Stomach smooth muscle (tissue), 2 donors: ENCODE data around the gene CDH2.

Source experiments
- H3K27ac ChIP-seq: one replicate; pipeline ENCODE4 v1.7.0; 2013; ENCODE audit warnings: mild to moderate bottlenecking, low read length, inconsistent platforms
- H3K27me3 ChIP-seq, 2 donors: one replicate each; pipeline ENCODE4 v1.7.0; 2013; ENCODE audit warnings: low read length in 2 of 2; ENCODE audit not compliant: insufficient read depth in 2 of 2, control insufficient read depth in 1 of 2
- H3K36me3 ChIP-seq, 2 donors: one replicate each; pipeline ENCODE4 v1.7.0; 2013; ENCODE audit warnings: low read length in 2 of 2; ENCODE audit not compliant: control insufficient read depth in 2 of 2, insufficient read depth in 2 of 2
- H3K4me1 ChIP-seq: one replicate; pipeline ENCODE4 v1.7.0; 2013; ENCODE audit warnings: low read length; ENCODE audit not compliant: control insufficient read depth, insufficient read depth
- H3K4me3 ChIP-seq, 2 donors: one replicate each; pipeline ENCODE4 v1.7.0; 2013; ENCODE audit warnings: low read length in 2 of 2
- H3K9ac ChIP-seq, 2 donors: one replicate each; pipeline ENCODE4 v1.7.0; 2013; ENCODE audit warnings: low read length in 2 of 2, mild to moderate bottlenecking in 1 of 2
- H3K9me3 ChIP-seq, 2 donors: one replicate each; pipeline ENCODE4 v1.7.0; 2013; ENCODE audit warnings: low read length in 2 of 2; ENCODE audit not compliant: control insufficient read depth in 2 of 2
- donor health status: healthy.
- donor health status: Pancreatic carcinoma.

The CDH2 gene

DNA sequence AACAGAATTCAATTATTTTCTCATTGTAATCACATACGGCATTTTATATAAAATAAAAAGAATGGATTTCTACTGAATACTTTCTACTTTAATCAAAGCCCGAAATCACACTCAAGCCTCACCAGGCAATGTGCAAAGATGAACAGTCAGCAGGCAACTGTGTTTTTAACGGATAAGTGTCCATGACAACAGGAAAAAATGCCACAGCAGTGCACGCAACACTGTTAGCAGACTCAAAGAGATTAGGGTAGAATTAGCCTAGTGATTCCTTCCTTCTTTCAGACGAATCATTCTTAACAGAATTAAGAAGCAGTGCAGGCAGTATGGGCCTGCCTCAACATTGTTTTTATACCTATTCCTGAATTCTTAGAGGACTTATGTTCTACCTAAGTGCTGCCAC, 135.6 kb downstream of the CDH2 start:
- Histone ChIP-seq H3K9ac (no peak overlapping the region), H3K9me3 (no peaks in the 10 kb centered on the region), H3K4me1 (no peaks in the 10 kb centered on the region), H3K36me3 (no peaks in the 10 kb centered on the region), H3K27ac (no peak overlapping the region), H3K27me3 (no peaks in the 10 kb centered on the region), H3K4me3 (no peak overlapping the region)

DNA sequence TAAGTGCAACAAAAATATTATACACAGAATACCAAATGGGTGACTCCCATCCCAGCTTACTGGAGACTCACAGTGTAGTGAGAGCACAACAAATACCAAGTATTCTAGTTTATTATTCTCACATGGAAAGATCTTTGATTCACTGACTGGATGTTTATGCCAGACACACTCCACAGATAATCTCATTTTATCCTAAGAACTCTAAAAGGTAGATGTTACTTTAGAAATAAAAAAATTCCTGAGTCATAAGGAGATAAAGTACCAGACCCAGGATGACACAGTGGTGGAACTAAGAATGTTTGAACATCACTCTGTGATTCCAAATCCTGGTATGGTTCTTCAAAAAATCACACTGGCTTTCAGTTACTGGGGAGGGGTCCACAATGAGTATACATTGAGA, 136.2 kb downstream of the CDH2 start:
- H3K4me1 ChIP-seq, result no peaks in the 10 kb centered on the region
- H3K36me3 ChIP-seq, result no peaks in the 10 kb centered on the region
- no peak overlapping the region for H3K4me3 ChIP-seq
- no peak overlapping the region for H3K27ac ChIP-seq
- H3K27me3 ChIP-seq, result no peaks in the 10 kb centered on the region
- H3K9me3 ChIP-seq, result no peaks in the 10 kb centered on the region
- no peak overlapping the region for H3K9ac ChIP-seq

DNA sequence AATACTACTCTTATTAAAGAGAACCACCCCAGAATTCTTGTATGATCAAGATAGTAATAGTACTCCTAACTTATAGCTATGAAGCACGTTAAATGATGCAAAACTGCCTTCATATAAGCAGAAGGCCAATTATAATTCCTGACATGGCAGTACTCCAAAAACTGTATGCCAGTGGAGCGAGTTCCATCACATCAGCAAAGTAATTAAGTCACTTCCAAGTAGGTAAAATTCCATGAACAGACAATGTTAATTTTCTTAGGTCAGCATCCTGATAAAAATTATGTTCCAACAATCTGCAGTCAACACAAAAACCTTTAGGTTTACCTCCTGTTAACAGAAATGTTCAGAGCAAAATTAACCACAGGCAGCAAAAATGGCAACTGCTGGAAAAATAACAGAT, 136.7 kb downstream of the CDH2 start:
- H3K27ac ChIP-seq, result no peak overlapping the region

DNA sequence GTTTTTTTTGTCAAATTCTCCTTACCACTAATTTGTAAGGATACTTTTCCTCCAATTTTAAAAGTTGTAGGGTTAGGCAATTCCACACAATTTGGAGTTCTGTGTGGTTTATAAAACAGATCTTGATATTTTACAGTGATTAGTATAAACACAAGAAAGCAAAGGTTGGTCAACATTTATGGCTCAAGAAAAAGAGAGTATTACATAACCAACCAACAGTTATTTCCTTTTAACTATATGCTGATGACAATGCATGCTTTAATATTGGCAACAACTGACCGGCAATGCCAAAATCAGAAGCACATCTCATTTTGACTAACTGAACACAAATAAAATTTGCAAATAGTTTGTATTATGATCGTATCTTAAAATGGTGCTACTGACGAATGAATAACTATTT, 137.2 kb downstream of the CDH2 start:
- Histone ChIP-seq H3K9me3 (no peaks in the 10 kb centered on the region), H3K27me3 (no peaks in the 10 kb centered on the region), H3K36me3 (no peaks in the 10 kb centered on the region), H3K27ac (no peak overlapping the region), H3K4me3 (no peak overlapping the region), H3K9ac (no peak overlapping the region), H3K4me1 (no peaks in the 10 kb centered on the region)

More for the DNA sequence above, 136.7 kb downstream of the CDH2 start:
- Histone ChIP-seq H3K9ac (no peak overlapping the region), H3K4me3 (no peak overlapping the region), H3K9me3 (no peaks in the 10 kb centered on the region), H3K36me3 (no peaks in the 10 kb centered on the region), H3K27me3 (no peaks in the 10 kb centered on the region), H3K4me1 (no peaks in the 10 kb centered on the region)

DNA sequence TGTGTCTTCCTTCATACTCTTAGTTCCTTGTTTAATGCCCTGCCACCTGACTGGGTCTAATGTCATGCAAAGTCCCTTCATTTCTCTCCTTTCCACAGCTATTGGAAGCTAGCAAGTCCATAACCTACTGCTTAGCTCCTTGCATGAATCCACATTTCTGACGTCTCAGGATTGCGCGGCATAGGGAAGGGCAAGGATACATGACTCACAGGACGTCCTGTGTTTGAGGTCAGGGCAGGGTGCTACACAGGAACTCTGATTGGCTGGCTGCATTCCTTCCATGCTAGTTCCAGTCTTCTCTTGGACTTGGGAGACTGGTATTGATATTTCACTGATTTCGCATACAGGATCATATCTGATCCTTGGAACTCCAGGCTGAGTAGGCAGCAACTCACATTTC, 137.9 kb downstream of the CDH2 start:
- Histone ChIP-seq H3K36me3 (no peaks in the 10 kb centered on the region), H3K4me3 (no peak overlapping the region), H3K27me3 (no peaks in the 10 kb centered on the region), H3K9me3 (no peaks in the 10 kb centered on the region), H3K4me1 (no peaks in the 10 kb centered on the region), H3K9ac (no peak overlapping the region), H3K27ac (no peak overlapping the region)

DNA sequence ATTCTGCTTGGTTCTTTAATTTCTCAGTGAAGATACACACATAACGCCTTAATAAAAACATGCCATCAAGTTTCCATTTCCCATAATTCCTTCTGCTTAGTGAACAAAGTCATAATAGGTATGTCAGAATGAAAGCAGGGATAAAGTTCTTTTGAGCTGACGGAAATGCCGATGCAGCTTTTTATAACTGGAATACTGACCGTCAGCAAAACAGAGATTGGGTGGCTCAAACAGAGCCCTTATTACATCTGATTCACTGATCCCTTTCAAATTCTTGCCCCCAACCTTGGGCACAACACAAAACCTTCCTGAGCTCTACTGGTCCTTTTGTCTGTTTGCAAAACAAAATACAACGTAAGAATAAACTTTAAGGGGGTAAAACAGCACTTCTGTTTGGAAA, 140.4 kb downstream of the CDH2 start:
- Histone ChIP-seq H3K4me3 (no peak overlapping the region), H3K4me1 (no peaks in the 10 kb centered on the region), H3K27me3 (no peaks in the 10 kb centered on the region), H3K9ac (no peak overlapping the region), H3K27ac (no peak overlapping the region), H3K36me3 (no peaks in the 10 kb centered on the region), H3K9me3 (no peaks in the 10 kb centered on the region)

DNA sequence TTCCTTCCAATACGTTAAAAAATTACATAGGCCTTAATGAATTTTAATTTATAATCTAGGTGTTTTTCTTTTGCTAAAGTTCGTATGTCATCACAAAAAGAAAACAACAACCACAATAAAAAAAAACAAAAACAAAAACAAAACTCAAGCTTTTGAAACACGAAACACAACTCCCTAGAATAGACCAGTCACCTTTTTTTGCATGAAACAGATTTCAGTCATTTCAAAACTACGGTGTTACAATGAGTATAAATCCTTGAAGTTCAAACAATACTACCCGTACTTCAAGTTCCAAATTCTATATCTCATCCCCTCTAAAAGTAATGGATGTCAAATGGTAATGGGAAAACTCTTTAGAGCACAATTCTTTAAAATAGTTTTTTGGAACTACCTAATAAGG, 142.4 kb downstream of the CDH2 start:
- H3K4me1 ChIP-seq, result no peaks in the 10 kb centered on the region
- H3K9me3 ChIP-seq, result no peaks in the 10 kb centered on the region
- H3K27me3 ChIP-seq, result no peaks in the 10 kb centered on the region
- H3K36me3 ChIP-seq, result no peaks in the 10 kb centered on the region
- H3K9ac ChIP-seq, result no peak overlapping the region
- no peak overlapping the region for H3K4me3 ChIP-seq
- H3K27ac ChIP-seq, result no peak overlapping the region

DNA sequence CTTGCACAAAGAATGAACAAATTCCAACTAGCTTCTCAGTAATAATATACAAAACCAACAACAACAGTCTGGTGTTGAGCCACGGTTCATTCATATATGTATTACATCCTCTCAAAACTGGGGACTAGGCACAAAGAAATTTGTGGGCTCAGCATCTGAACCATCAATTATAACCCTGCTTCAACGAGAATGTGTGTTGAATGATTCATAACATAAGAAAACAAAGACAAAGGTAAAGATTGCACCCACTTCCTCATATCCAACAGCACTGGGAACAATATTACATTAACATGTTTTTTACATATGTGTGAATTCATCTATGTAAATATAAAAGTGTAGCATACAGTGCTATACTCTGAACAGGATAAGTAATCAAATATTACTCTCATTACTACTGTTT, 144.8 kb downstream of the CDH2 start:
- Histone ChIP-seq H3K4me1 (no peaks in the 10 kb centered on the region), H3K4me3 (no peak overlapping the region), H3K27ac (no peak overlapping the region), H3K36me3 (no peaks in the 10 kb centered on the region), H3K9me3 (no peaks in the 10 kb centered on the region), H3K27me3 (no peaks in the 10 kb centered on the region), H3K9ac (no peak overlapping the region)

DNA sequence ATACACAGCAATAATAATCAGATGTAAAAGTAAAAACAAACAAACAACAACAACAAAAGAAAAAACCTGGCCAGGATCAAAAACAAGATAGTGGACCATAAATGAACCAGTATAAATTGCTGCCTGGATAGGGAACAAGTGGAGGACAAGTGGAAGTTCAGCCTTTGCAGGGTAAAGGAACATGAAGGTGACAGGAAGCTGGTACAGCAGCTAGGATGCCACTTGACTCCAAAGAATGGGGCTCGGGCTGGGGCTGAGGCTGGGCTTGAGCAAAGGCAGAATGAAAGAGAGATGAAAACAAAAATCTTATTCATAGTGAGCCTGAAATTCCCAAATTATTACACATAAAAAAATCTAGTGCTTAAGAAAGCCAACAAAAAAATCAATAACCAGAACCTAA, 146.5 kb downstream of the CDH2 start:
- Histone ChIP-seq H3K27ac (no peak overlapping the region), H3K9me3 (no peaks in the 10 kb centered on the region), H3K27me3 (no peaks in the 10 kb centered on the region), H3K9ac (no peak overlapping the region), H3K36me3 (no peaks in the 10 kb centered on the region), H3K4me3 (no peak overlapping the region), H3K4me1 (no peaks in the 10 kb centered on the region)

DNA sequence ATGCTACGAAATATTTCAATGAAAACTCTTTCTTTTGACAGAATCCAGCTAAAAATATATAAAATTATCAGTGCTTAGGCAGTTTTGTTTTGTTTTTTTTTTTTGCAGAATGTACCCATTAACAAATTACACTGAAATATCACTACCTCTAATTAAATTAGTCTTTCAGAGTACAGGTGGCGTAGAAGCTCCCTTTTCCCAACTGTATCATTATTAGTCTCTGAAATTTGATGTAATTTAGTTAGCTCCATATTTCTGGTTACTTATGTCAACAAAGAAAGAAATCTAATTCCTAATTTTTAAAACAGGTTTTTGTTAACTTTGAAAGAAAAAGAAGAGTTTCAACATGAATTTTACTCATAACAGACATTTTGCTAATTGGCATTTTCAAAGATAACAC, 149.2 kb downstream of the CDH2 start:
- Histone ChIP-seq H3K27ac (no peak overlapping the region), H3K36me3 (no peaks in the 10 kb centered on the region), H3K4me3 (no peak overlapping the region), H3K9ac (no peak overlapping the region), H3K4me1 (no peaks in the 10 kb centered on the region), H3K9me3 (no peaks in the 10 kb centered on the region), H3K27me3 (no peaks in the 10 kb centered on the region)

DNA sequence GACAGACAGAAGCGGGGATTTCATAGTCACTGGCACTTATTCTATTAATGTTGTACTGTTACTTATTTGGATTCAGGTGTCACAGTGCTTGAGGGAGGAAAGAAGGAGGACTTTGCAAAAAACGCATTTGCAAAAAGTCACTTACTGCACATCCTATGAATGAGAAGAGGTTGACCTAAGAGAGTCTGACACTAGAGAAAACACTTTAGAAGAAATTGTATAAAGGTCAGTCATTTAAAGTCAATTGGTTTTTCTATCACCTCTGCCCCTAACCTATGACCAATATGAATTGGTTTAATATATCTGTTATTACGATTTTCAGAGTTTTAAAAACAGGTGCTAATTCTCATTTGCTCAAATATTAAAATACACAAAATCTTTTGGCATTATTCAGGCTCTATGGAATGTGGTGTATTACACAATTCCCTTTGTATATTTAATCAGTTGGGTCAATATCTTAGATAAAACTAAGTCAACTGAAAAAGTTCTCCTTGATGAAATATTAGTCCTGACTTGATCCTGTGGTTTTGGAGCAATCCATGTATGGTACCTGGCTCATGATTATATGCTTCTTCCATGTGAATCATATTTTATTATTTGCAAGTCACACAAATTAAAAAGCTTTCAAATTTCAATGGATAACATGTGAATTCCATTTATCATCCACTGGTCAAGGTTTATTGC, 157.4 kb downstream of the CDH2 start:
- H3K27ac ChIP-seq, result no peak overlapping the region
- no peak overlapping the region for H3K4me3 ChIP-seq
- no peaks in the 10 kb centered on the region for H3K9me3 ChIP-seq

More for the DNA sequence above, 157.4 kb downstream of the CDH2 start:
- Histone ChIP-seq H3K4me1 (no peaks in the 10 kb centered on the region), H3K27me3 (no peaks in the 10 kb centered on the region), H3K9ac (no peak overlapping the region), H3K36me3 (no peaks in the 10 kb centered on the region)
